GM21526 (cell line): ENCODE results near the gene SLC13A2.

ENCODE experiments used
- ATAC-seq: cut with Tn5 transposase; IDR thresholded peaks from one replicate; pipeline ENCODE4 v1.9.1; 2021; ENCODE audit warnings: moderate library complexity; ENCODE audit not compliant: unreplicated experiment, low FRiP score

Gene SLC13A2

DNA sequence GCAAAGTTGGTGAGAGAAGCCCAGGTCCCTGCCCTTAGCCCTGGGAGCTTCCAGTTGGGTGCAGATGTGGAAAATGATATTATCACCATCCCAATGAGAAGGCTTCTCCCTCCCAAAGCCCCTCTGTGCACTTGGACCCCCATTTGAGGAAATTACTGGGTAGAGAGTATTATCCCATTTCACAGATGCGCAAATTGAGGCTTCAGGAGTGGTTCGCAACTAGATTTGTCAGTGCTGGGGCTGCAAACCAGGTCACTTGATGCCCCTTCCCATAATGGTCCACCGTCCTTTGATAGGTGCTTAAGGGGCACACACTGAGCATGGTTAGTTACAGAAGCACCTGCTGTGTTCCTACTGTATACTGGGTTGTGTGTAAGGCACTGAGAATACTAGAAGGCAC, 18.4 kb downstream of the SLC13A2 start:
- no peak for ATAC-seq

DNA sequence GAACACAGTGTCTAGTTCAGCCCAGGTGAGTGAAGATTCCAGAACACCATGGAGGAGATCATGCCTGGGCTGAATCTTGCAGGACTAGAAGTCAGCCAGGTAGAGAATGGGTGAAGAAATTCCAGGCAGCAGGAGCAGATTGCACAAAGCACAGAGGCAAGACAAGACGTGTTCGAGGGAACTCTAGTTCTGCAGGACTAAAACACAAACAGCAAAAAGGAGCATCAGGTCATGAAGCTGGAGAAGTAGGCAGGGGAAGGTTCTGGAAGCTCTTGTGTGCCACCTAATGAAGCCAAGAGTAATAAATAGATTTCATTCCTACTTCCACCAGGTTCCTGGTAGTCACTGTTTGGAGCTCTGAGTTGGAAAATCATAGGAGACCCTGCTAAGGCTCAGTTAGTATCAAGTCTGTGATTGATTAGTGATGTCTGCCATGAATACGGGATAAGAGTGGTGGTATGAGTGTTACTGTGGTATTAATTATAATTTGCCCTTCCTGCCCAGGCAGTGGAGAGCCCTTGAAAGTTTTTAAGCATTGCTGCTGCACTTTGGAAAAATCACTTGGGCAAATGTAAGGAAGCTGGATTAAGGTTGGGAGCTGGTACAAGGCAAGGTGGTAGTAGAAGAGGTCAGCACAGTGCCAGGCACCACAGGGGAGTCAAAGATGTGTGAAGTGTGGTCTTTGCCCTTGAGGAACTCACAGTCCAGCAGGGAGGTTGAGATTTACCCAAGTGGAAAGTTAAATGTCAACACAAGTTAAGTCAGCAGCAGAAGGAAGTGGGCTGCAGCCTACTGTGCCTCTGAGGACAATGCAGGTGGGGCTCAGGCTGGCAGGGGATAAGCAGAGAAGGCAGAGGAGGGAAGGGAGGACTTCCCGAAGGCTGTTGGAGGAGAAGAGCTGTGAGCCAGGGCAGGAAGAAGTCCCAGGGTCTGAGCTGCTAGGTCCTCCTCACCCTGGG, 19.2 kb downstream of the SLC13A2 start:
- no peak for ATAC-seq

DNA sequence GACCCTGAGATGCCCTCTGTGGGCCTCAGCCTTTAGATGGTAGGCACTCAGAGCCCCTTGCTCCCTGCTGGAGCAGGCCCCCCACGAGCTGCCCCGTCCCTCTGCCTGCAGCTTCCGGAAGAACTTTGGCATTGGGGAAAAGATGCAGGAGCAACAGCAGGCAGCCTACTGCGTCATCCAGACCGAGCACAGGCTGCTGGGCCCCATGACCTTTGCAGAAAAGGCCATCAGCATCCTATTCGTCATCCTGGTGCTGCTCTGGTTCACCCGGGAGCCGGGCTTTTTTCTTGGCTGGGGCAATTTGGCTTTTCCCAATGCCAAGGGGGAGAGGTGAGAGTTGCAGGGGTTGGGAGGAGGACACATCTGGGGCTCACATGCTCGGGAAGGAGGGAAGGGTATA, 20.0 kb downstream of the SLC13A2 start:
- no peak for ATAC-seq

DNA sequence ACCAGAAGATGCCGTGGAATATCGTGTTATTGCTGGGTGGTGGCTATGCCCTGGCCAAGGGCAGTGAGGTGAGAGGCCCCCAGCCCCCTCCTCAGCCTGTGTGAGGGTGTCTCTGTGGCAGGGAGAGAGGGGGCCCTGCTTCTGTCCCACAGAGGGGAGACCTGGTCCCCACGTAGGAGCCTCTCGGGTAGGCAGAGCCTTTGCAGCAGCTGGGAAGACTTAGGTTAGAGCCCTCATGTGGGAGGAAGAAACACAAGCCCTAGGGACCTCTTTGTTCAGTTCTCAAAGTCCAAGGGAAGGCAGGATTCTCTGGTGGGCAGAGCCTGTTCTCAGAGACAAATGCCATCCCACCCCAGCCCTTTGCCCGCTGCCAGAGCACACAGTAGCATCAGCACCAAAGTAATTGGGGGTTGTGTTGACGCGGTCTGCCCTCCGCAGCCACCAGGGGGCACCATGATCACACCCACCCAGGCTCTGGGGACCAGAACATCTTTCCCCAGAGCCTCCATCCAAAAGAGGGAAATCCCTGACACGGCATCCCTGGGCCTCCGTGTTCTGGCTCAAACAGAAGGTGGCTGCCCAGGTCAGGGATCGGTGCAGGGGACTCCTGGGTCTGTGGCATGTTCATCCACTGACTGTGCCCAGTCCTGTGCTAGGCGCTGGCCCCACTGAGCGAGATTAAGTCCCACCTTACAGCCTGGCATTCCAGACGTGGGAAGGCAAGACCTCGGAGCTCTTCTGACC, 21.2 kb downstream of the SLC13A2 start:
- ATAC-seq = no peak

DNA sequence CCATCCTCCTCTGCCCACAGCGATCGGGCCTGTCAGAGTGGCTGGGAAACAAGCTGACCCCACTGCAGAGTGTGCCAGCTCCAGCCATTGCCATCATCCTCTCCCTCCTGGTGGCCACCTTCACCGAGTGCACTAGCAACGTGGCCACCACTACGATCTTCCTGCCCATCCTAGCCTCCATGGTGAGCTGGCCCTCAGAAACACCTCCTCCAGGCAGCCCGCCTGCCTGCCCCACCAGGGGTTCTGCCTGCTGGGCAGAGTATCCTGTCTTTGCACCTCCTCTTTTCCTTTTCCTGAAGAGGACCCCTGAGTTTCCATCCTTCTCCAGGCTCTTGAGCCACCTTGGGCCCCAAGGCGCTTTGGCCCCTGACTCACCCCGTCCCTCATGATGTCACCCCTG, 22.2 kb downstream of the SLC13A2 start:
- ATAC-seq = no peak

DNA sequence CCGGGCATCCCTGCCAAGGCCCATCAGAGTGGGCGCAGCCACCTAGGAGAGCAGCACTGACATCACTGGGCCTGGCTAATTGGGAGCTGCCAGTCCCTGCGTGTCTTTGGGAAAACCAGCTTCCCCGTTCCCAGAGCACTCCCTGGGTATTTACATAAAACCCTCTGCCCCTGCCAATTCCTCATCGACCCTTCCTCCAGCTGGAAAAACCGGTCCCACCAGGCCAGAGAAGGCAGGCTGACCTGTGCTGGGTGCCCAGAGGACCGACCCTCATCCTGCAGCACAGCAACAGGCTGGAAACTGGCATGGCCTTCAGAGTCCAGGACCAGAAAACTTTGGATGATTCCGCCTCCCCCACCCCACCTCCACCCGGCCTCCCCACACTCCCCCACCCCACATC, 24.5 kb downstream of the SLC13A2 start:
- no peak for ATAC-seq

DNA sequence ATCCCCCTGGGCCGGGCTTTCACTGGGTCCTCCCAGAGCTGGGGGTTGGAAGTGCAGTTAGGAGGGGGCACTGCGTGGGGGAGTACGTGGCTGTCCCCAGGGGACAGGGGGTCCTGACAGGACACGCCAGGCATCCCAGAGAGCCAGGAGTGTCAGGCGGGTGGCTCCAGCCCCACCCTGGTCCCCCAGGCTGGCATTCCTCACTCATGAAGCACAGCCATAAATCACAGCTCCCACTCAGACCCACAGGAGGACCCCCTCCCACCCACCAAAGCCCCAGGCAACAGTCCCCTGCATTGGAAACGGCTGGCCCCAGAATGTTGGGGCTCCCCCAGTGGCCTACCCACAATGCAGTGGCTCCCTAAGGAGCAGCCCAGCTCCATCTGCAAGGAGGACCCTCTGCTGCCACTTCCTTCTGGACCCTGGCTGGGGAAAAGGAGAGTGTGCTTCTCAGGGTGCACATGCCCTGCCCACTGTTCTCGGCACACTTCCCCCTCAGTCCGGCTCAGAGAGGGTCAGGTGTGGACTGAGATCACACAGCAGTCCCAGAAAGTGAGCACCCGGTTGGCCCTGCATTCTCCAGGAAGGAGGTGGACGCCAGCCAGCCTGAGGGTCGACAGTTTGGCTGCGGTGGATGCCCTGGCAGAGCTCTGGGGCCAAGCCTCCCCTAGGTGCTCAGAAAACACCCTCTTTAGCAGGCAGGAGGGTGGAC, 25.4 kb downstream of the SLC13A2 start:
- no peak for ATAC-seq

DNA sequence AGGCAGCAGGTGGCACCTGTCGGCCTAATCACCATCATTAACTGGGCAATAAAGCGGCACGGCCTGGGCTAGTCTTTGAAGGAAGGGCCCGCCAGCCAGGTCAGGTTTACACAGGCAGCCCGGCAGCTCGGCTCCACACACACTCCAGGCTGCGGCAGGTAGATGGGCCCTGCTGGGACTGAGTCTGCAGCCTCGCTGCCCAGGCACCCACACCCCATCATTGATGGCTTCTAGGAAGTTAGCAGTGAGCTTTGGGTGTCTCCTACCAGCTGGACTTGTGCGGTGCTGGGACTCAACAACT, 25.9 kb downstream of the SLC13A2 start:
- ATAC-seq = no peak

DNA sequence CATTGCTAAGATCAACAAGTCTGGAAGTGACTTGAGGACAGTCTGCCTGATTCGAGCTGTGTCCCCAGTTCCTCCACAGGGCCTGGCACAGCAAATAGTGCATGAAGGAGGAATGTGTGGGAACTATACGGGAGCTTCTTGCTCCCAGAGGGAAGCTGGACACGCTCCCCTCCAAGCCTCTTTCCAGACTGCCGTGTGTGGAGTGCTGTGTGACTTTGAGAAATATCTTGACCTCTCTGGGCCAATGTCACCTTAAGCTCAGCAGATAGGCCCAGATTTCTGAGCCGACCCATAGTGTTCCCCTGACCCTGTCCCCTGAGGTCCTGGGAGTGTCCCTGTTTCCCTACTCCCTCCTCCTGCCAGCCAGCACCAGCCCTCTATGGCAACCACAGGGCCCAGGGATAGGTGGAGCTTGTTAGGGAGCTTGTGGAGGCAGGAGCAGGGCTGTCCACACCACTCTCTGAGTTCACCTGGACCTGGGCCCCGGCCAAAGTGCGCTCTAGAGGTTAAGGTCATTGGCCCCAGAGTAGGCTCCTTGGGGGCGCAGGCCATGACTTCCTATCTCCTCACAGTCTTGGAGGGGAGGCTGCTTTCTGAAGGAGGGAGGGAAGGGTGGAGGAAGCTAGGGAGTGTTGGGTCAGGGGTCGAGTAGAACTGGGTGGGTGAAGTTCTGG, 26.4 kb downstream of the SLC13A2 start:
- no peak for ATAC-seq

DNA sequence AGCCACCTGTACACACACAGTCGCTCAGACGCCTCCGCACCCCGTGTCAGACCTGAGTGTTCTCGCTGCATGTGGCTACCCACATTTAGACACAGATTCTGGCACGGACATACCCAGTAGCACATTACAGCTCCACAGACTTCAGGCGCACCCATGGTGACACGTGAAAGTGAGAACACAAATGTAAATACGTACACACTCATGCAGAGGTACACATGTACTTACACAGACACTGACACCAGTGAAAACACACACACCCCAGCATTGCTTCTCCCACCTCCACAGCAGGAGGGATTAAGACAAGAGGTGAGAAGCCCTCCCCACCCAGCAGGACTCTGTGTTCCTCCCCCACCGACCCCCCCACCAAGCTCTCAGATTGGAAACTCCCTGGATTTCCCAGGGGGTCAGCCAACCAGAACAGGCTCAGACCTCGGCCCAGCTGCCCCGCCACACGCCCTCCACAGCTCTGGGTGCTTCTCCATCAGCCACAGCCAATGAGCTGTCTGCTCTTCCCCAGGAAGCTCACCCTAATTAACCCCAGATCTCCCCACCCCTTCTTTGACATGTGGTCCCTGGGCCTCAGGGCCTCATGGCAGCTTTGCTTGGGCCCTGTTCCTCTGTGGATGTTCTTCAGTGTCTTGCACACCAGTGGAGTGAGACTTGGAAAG, 27.4 kb downstream of the SLC13A2 start:
- no peak for ATAC-seq

DNA sequence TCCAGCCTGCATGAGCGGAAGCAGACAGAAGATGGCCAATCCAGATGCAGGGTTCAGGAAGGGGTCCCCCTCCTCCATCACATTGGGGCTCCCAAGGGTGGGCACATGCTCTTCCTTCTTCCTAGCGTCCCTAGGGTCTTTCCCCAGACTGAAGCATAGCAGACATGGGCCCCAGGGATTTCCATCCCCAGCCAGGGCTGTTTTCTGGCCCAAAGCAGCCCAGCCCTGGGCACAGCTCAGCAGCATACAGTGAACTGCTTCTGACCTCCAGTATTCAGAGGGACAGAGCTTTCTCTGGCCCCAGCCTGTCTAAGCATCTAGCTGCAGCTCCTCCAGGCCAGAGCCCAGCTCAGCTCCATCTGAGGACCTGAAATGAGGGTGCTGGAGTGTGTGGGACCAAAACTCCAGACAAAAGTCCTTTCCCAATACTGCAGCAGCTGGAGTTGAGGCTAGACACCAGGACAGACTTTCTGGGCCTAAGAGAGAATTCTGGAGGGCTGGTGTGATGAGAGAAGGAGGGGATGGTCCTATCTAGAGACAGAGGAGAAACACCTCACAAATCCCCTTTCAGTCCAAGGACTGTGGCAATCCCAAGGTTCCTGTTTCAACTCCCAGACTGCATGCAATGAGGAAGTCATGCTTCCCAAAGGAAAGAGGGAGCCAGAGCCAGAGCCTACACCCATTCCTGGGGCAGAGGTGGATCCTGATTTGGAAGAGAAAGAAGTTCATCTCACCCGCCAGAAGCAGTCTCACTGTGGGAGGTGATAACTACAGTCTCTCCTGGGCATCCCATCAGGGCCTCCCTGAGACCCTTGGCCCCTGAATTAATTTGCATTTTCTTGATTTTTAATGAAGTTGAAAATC, 28.2 kb downstream of the SLC13A2 start:
- no peak for ATAC-seq

DNA sequence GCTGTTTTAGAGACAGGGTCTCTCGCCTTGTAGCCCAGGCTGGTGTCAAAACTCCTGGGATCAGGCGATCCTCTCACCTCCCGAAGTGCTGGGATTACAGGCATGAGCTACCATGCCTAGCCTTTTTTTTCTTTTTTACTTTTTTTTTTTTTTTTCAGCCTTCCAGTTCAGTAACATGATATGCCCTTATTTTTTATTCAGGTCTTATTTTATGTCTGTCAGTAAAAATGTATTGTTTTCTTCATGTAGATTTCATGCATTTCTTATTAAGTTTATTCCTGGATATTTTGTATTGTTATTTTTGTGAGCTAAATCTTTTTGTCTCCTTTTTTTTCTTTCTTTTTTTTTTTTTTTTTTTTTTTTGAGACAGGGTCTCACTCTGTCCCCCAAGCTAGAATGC, 30.0 kb downstream of the SLC13A2 start:
- ATAC-seq = no peak

DNA sequence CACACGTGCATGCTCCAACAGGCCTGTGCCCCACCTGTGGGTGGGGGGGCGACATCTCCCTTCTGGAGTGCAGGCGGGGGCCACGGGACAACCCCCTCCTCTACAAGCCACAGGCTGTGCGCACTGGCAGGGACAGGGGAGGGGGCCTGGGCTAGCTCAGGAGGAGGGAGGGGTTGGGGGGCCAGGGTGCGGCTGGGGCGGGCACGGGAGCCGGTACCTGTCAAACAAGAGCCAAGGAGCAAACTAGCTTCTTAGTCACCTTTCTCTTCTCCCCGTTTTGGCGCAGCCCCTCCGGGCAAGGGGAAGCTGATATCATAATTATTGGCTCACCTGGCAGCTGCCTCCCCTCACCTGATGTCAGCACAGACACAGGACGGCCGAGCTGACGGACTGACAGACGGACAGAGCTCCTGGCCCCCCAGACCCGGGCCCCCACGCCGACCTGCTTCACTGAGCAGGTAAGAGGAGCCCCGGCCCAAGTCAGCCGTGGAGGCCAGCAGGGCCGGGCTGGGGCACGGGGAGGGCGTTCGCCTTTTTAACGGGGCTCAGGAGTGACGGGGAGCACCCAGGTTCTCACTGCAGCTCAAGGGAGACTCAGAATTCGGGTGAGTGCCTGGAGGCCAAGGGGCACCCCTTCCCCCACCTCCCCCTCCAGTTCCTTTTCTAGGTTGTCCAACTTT, 32.7 kb downstream of the SLC13A2 start, which contains the start of gene FOXN1:
FOXN1 (plus strand) TSS at position 363 of the 680 bp plus-strand sequence. CDS start 17,622 bp downstream, outside the sequence.
- no peak for ATAC-seq

DNA sequence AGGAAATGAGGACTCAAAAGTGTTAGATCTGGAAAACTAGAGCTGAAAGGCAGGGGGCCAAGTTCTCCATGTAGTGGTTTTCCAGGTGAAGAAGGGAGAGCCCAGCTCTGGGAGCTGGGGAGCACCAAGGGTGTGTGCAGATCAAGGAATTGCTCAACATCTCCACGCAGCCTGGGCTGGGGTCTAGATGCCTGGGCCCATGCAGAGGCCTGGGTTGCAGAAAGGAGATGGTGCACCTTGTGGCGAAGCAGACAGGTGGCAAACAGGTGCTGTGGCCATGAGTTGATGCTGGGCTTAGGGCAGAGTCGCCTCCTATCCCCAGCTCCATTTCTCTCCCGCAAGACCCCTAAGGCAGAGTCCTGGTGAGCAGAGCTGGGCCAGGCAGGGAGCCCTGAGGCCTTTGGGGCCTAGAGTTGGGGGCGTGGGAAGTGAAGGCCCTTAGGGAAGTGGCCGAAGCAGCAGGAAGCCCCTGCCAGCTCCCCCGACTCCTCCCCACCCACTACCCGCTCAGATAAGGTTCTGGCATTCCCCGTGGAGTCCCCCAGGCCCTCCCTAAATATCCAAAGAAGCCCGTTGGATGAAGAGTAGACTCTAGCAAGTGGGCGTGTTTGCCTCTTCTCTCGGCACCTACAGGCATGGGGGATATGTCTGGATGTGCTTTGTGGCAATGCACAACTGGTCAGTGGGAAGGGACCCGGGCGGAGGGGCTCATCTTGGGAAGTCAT, 33.5 kb downstream of the SLC13A2 start:
- ATAC-seq = no peak

DNA sequence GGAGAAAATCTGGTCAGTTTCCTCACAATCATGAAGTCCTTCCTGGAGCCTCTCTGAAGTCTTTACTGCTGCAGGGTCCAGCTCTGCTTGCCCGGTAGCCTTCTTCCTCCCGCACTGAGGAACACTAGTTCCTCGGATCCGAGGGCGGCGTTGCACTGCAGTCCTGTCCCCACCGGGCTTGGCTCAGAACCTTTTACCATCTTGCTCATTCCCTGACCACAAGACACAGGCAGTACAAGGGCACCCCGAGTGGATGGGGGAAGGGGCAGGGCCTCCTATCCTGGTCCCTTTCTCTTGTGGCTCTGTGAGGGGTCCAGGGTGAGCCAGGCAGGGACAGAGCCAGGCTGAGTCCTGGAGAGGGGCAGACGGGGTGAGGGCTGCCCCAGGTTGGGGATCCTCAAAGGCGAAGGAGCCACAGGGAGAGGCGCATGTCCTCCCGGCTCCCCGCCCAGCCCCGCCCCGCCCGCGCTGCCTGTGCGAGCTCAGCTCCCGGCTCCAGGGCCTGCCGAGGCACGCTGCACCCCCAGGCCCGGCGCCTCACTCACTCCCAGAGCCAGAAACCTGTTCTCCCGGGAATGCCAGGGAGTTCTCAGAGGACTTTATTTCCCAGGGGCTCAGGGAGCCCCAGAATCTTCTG, 34.2 kb downstream of the SLC13A2 start:
- no peak for ATAC-seq

DNA sequence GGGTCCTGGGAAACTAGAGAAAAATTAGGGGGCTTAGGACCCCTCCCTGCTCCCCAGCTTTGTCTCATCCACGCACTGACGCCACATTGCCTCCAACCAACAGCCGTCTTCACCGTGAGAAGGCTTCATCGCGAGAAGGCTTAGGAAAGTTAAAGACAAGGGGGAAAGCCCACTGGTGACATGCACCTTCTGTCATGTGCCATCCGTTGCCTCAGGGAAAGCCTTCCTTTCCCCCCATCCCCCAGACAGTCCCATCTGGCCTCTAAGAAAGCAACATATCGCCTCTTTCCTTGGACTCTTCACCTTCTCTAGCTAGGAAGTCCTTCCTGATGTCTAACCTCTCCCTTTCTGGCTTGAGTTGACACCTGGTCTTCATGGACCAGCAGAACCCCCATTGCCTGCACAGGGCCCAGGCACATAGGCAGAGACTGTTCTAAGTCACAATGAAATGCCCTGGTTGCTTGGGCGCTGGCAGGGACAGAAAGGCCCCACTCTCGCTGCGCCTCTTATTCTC, 34.8 kb downstream of the SLC13A2 start:
- no peak for ATAC-seq

DNA sequence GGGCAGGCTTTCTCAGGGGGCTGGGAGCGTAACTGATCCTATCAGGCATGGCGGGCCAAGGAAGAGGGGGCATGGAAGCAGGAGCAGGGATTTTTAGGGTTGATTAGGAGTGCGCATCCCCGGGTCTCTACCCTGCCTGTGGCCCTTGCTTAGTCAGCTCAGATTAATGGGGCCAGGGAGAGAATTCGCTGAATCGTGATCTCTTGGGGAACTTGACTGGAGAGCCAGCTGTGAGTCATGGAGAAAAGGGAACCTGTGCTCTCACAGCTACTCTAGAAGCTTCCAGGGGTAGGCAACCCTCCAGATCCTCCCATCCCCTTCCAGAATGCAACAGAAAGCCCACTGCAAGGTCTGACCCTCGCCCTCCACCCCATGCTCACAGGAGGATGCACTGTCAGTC, 36.3 kb downstream of the SLC13A2 start:
- ATAC-seq = no peak
